GM19238 (cell line): ENCODE results near the gene TTLL10.

Experiments used
- DNase-seq: peaks from one replicate; pipeline ENCODE4 v3.0.0; 2011; ENCODE audit warnings: low spot score; ENCODE audit not compliant: insufficient read length

Gene TTLL10

DNA sequence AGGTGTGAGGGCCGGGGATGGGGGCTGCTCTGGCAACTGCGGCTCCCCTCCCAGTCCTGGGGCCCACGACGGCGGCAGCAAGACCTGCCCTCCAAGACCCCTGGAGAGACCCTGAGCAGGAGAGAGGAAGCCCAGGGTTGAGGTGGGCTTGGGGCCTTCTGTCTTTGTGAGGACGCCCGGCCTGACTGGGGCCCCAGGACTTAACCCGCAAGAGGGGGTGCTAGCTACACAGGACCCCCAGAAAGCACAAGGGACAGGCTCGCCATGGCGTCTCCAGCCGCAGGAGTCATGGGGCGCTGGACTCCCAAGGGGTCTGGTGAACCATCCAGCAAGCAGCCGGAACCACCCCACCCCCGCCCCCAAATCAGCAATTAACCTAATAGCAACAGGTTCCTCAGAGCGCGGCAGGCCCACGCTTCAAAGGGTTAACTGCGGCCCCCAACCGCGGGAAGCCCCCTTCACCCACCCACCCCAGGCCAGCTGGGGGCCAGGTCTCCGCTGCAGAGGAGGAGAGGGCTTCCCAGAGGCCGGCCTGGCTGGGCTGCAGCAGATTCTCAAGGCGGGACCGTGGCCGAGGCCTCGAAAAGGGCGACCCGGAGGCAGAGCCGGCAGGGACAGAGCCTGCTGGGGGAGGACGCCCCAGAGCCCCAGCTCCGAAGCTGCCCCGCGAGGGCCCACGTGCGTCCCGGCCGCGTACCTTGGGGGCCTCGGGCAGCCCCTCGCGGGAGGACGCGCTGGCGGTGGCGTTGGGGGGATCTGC, 72.3 kb downstream of the TTLL10 start:
- DNase-seq: no peak

DNA sequence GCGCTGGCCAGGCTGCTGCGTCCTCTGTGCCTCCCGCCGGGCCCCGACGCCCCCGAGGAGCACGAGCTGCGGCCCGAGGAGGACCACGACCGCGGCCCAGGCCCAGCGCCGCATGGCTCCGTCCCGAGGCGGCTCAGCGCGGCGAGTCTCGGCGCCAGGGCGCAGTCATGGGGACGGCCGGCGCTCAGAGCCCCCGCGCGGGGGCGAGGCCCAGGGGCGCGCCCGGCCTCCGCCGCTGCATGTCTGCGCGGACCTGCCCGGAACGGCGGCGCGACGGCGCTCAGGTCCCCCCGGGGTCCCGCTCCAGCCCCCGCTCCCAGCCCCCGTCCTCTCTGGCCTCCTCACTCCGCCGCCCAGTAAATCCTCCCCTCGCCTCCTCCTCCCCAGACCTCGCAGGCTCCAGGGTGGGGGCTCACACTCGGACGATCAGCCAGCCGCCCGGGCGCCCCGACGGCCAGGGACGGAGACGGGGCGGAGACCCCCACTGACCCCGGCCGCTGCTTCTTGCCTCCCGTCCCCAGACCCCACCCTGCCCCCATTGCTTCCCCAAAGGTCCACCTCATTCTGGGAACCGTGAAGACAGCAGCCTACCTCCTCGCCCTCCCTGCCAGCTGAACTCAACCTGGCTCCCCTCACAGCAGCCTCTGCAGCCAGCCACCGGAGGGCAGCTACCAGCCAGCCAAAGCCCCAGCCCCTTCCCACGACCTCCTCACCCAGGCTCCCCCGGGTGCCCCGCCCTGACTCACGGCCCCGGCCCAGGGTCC, 73.1 kb downstream of the TTLL10 start, which contains the start of gene C1QTNF12:
C1QTNF12 (minus strand) TSS at position 146 of the 764 bp plus-strand sequence; CDS start at position 114, 32 bp downstream.
- no peak for DNase-seq

DNA sequence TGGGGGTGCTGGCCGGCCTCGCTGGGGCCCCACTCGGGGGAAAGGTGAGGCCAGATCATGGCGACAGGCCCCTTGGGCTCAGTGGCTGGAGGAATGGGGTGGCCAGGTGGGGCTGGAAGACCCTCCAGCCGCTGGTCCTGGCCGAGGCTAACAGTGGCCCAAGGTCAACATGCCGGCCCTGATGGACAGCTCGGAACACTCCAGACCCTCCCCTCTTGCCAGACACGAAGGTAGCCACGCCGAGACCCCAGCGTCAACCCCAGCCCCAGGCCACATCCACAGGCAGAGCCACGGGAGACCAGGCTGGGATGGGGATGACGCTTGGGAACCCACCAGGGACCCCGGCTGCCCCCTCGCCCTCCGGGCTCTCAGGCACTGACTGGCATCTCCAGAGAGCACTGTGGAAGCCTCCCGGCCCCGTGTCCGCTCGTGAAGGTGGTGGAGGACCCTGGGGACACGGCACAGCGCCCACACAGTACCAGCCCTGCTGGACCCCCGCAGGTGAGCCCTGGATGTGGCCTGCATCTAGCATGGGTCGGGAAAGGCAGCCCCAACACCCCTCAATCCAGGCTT, 73.7 kb downstream of the TTLL10 start:
- no peak for DNase-seq
